GM12878 (cell line): ENCODE data around the gene MCOLN2. TPM values are rescaled to one million over a fixed set of nuclear protein-coding genes. Genes with fewer than 3 reads are reported as not detected.
A peak's percentile ranks its signal among the peaks of the same experiment; 100 is the strongest.

Experiments used
- ATAC-seq: fragments of 200-7000 bp; cut with Tn5 transposase; 3 replicates; pipeline ENCODE4 v1.9.1; 2020; ENCODE audit warnings: mild to moderate bottlenecking, moderate library complexity
- BruUV-seq: library from RNA; stranded (reverse); fragments of 400-500 nt; replicated peaks from 2 replicates; lab custom pipeline; 2021; lab: Mats Ljungman, UMichigan
- CTCF ChIA-PET: fragments of 300-600 bp; sonication (Branson Sonifier 250); formaldehyde crosslinking; extraction: SDS; loops from one replicate; lab custom pipeline; 2021; ENCODE audit warnings: inconsistent platforms; lab: Yijun Ruan, JAX
- POLR2A ChIA-PET: fragments of 350-600 bp; formaldehyde crosslinking; extraction: SDS; loops from one replicate; lab custom pipeline; 2021; ENCODE audit warnings: inconsistent platforms; lab: Charles Lee
- RAD21 ChIA-PET: fragments of 300-600 bp; sonication (Branson Sonifier 250); formaldehyde crosslinking; loops from one replicate; lab custom pipeline; 2023; ENCODE audit warnings: antibody characterized with exemption; ENCODE audit not compliant: unreplicated experiment; lab: Charles Lee
- SMC1A ChIA-PET: fragments of 300-600 bp; sonication (Branson Sonifier 250); formaldehyde crosslinking; loops from one replicate; lab custom pipeline; 2023; ENCODE audit not compliant: unreplicated experiment, uncharacterized antibody; lab: Charles Lee
- DNase-seq: peaks from one replicate; pipeline ENCODE4 v3.0.0-alpha.2; 2011; ENCODE audit warnings: low read depth, low spot score
- FAIRE-seq: peaks from 3 replicates; lab custom pipeline; 2011; peaks lifted over from hg19 to GRCh38; lab: Jason Lieb, UNC
- H2AFZ ChIP-seq: 2 replicates; pipeline ENCODE4 v1.6.0; 2011; ENCODE audit warnings: low read depth, low read length, control low read depth; ENCODE audit not compliant: control insufficient read depth
- H3K27ac ChIP-seq: 2 replicates; pipeline ENCODE4 v1.5.1; 2011; ENCODE audit warnings: control low read depth; ENCODE audit not compliant: control insufficient read depth, insufficient read depth
- H3K27me3 ChIP-seq, 2 experiments: replicated peaks in 1 of 2; 2 replicates each; pipeline versions ENCODE4 v1.6.0 to v1.6.1; 2011; ENCODE audit warnings: low read length in 1 of 2; ENCODE audit not compliant: control insufficient read depth in 2 of 2, insufficient read depth in 2 of 2
- H3K36me3 ChIP-seq, 2 experiments: 2 replicates each; pipeline ENCODE4 v1.5.1; 2011; ENCODE audit warnings: low read length in 1 of 2; ENCODE audit not compliant: control insufficient read depth in 2 of 2, insufficient read depth in 2 of 2
- H3K4me1 ChIP-seq: 2 replicates; pipeline ENCODE4 v1.6.1; 2011; ENCODE audit warnings: mild to moderate bottlenecking, low read length, moderate library complexity, mixed read lengths; ENCODE audit not compliant: control insufficient read depth, insufficient read depth
- H3K4me2 ChIP-seq: 2 replicates; pipeline ENCODE4 v1.6.0; 2011; ENCODE audit warnings: control low read depth; ENCODE audit not compliant: control insufficient read depth, insufficient read depth
- H3K4me3 ChIP-seq: fragments of 200-600 bp; sonication (generic); 2 replicates; pipeline ENCODE4 v1.5.1; 2016
- H3K79me2 ChIP-seq: 2 replicates; pipeline ENCODE4 v1.6.0; 2011; ENCODE audit warnings: low read length; ENCODE audit not compliant: control insufficient read depth, insufficient read depth
- H3K9ac ChIP-seq: 2 replicates; pipeline ENCODE4 v1.8.0; 2011; ENCODE audit warnings: low read length, control low read depth, mixed read lengths; ENCODE audit not compliant: control insufficient read depth, insufficient read depth
- H3K9me3 ChIP-seq: replicated peaks from 3 replicates; pipeline ENCODE4 v1.5.1; 2011; ENCODE audit warnings: mild to moderate bottlenecking, low read length; ENCODE audit not compliant: control insufficient read depth, insufficient read depth
- H4K20me1 ChIP-seq: 2 replicates; pipeline ENCODE4 v1.6.0; 2011; ENCODE audit not compliant: control insufficient read depth, insufficient read depth
- BCL3 ChIP-seq: IDR thresholded peaks from 2 replicates; pipeline ENCODE4 v1.6.1; 2011; ENCODE audit warnings: borderline replicate concordance, low read depth, mild to moderate bottlenecking, moderate library complexity, low read length; ENCODE audit not compliant: insufficient read depth, poor library complexity, severe bottlenecking
- JUNB ChIP-seq: IDR thresholded peaks from 2 replicates; pipeline ENCODE4 v1.6.1; 2016; ENCODE audit warnings: antibody characterized with exemption, mild to moderate bottlenecking
- MAX ChIP-seq: IDR thresholded peaks from 2 replicates; pipeline ENCODE4 v1.6.1; 2012; ENCODE audit warnings: low read depth, low read length, improper control_type of control experiment
- NFIC ChIP-seq: IDR thresholded peaks from 2 replicates; pipeline ENCODE4 v1.6.1; 2012; ENCODE audit warnings: low read depth, mild to moderate bottlenecking, inconsistent platforms, low read length, moderate library complexity
- PAX8 ChIP-seq: fragments of 450-650 bp; IDR thresholded peaks from 2 replicates; pipeline ENCODE4 v1.6.1; 2017; ENCODE audit warnings: mild to moderate bottlenecking, moderate library complexity
- RUNX3 ChIP-seq: IDR thresholded peaks from 2 replicates; pipeline ENCODE4 v1.6.1; 2012; ENCODE audit warnings: low read length, inconsistent platforms
- WRNIP1 ChIP-seq: IDR thresholded peaks from 2 replicates; pipeline ENCODE4 v1.6.1; 2011; ENCODE audit warnings: low read depth, low read length, improper control_type of control experiment, borderline replicate concordance
- ZBED1 ChIP-seq: IDR thresholded peaks from 2 replicates; pipeline ENCODE4 v1.6.1; 2016; ENCODE audit warnings: borderline replicate concordance
- WGBS: methylation state at CpG from one replicate; pipeline ENCODE4 v1.1.6; 2016; ENCODE audit warnings: low lambda C conversion rate; ENCODE audit not compliant: insufficient replicate concordance, insufficient coverage; ENCODE audit errors: missing lambda C conversion rate; 5-methylcytosine and 5-hydroxymethylcytosine counted together
- in situ Hi-C: fragments of 300-500 bp; cut with MboI; formaldehyde crosslinking; loops from 9 replicates; pipeline ENCODE4 v1.14.3; 2018; ENCODE audit warnings: mixed read lengths
- intact Hi-C: fragments of 100-400 bp; cut with micrococcal nuclease; formaldehyde crosslinking; loops from one replicate; pipeline ENCODE4 v1.14.2; 2022; ENCODE audit not compliant: unreplicated experiment
- polyA plus RNA-seq, 11 experiments: library from polyadenylated mRNA; depleted of rRNA in 4 of 11; unstranded in 6 of 11; stranded (reverse) in 5 of 11; fragments of >200 nt; fragmentation: Nextera tagmentation in 4 of 11; fragmentation: Illumina TruSeq in 1 of 11; extraction: Ambion mirVana in 4 of 11; extraction: Trizol in 1 of 11; gene quantifications; 1 replicate in 1 of 11; 2 replicates in 10 of 11; pipeline versions ENCODE4 v1.2.1 to v1.2.3, GENCODE V29; 2011 to 2016; ENCODE audit warnings: inconsistent platforms in 2 of 11, missing spikeins in 2 of 11, low read depth in 1 of 11
- total RNA-seq, 4 experiments: library from RNA; depleted of rRNA in 3 of 4; stranded (reverse); fragments of >200 nt in 3 of 4; fragmentation: Illumina TruSeq in 1 of 4; extraction: Trizol in 1 of 4; gene quantifications; 2 replicates each; pipeline versions ENCODE4 v1.2.1 to v1.2.3, GENCODE V29; 2013 to 2021

MCOLN2 gene
- total and polyA plus RNA-seq, 10 of the 15 experiments (the other 5 are each of a cell fraction or from before 2014, with no cell fraction given) = 25.9 to 233 (median 109) TPM

GRCh38 chr1:84916897-84917296 lies 80.0 kb downstream of the MCOLN2 start (continued):
- TF ChIP-seq WRNIP1 = no peak
- no peak for TF ChIP-seq BCL3
- no peak for TF ChIP-seq MAX

- BruUV-seq = no TSS peak
- H3K4me3 ChIP-seq = no peak overlapping the region
- no peaks in the 10 kb centered on the region for H4K20me1 ChIP-seq
- DNase-seq = no peak
- RAD21 ChIA-PET = no interaction called here
- in situ Hi-C loops (no loop called here), intact Hi-C loops (no loop called here)
- FAIRE-seq = no peak
- H3K27ac ChIP-seq = no peak overlapping the region
- POLR2A ChIA-PET = interaction anchor here (1.0 kb wide), 1 partner anchor 345 kb away, joined by 3 read pairs; no protein-coding TSS in a partner anchor
- no peaks in the 10 kb centered on the region for H3K36me3 ChIP-seq
- H3K79me2 ChIP-seq = no peaks in the 10 kb centered on the region
- H3K4me1 ChIP-seq = no peaks in the 10 kb centered on the region
- ATAC-seq = peak; percentile 22; the same call in 2 of the 3 replicates
- SMC1A ChIA-PET = interaction anchor here (0.6 to 1.8 kb wide), 7 partner anchors 8 to 132 kb away, joined by 3 to 5 read pairs (median 4); no protein-coding TSS in a partner anchor
- no peak overlapping the region for H2AFZ ChIP-seq
- H3K4me2 ChIP-seq = no peak overlapping the region
- CTCF ChIA-PET = interaction anchor here (0.7 to 1.2 kb wide), 2 partner anchors 22 to 131 kb away, joined by 3 read pairs; no protein-coding TSS in a partner anchor
- 26% methylated on average over 4 of the region's 4 CpGs for WGBS
- H3K27me3 ChIP-seq = no peaks in the 10 kb centered on the region; a peak in 1 of 4 replicates
- TF ChIP-seq RUNX3 (no peak; the same call in 1 of the 2 replicates), NFIC (peak; percentile 16; the same call in 1 of the 2 replicates), PAX8 (no peak), ZBED1 (no peak), JUNB (peak; percentile 29; the same call in 1 of the 2 replicates)
- no peak overlapping the region for H3K9ac ChIP-seq
- H3K9me3 ChIP-seq = no peaks in the 10 kb centered on the region
Observed at GRCh38 chr1:84913555-84913892, 83.4 kb downstream of the MCOLN2 start.
